Sigmoid colon (tissue), 7 donors: Measurements from ENCODE around the gene RUNX2. TPM values are rescaled to one million over a fixed set of nuclear protein-coding genes. Genes with fewer than 3 reads are reported as not detected.

Experiments used
- DNase-seq: peaks from one replicate; pipeline ENCODE4 v3.0.0-alpha.2; 2019
- H3K27ac ChIP-seq, 4 donors: fragments of 200-600 bp; sonication (generic); one replicate each; pipeline ENCODE4 v1.5.1; 2016 to 2019; ENCODE audit warnings: mild to moderate bottlenecking in 1 of 4
- H3K27me3 ChIP-seq, 3 donors: fragments of 200-600 bp; sonication (generic); one replicate each; pipeline ENCODE4 v1.5.1; 2019; ENCODE audit warnings: mild to moderate bottlenecking in 1 of 3
- H3K36me3 ChIP-seq, 4 donors: fragments of 200-600 bp; sonication (generic); one replicate each; pipeline ENCODE4 v1.5.1; 2016 to 2019
- H3K4me1 ChIP-seq, 4 donors: fragments of 200-600 bp; sonication (generic); one replicate each; pipeline ENCODE4 v1.5.1; 2017 to 2019
- H3K4me3 ChIP-seq, 4 donors: fragments of 200-600 bp; sonication (generic); one replicate each; pipeline ENCODE4 v1.5.1; 2017 to 2019; ENCODE audit warnings: mild to moderate bottlenecking in 2 of 4, moderate library complexity in 1 of 4
- H3K9me3 ChIP-seq, 4 donors: fragments of 200-600 bp in 3 of 4; sonication (generic) in 3 of 4; one replicate each; pipeline versions ENCODE4 v1.5.1 to v1.6.1; 2013 to 2019
- EP300 ChIP-seq, 4 donors: sonication (generic); formaldehyde crosslinking; IDR thresholded peaks; one replicate each; pipeline ENCODE4 v1.6.1; 2017; ENCODE audit warnings: antibody characterized with exemption in 4 of 4
- POLR2A ChIP-seq, 2 donors: fragments of 450-650 bp; IDR thresholded peaks; one replicate each; pipeline ENCODE4 v1.6.1; 2016; ENCODE audit warnings: antibody characterized with exemption in 2 of 2, mild to moderate bottlenecking in 2 of 2, moderate library complexity in 2 of 2
- POLR2AphosphoS5 ChIP-seq, 4 donors: sonication (generic); formaldehyde crosslinking; IDR thresholded peaks; one replicate each; pipeline ENCODE4 v1.6.1; 2017; ENCODE audit warnings: antibody characterized with exemption in 4 of 4
- WGBS, 2 donors: extraction: QIAGEN DNeasy Blood & Tissue Kit; methylation state at CpG; one replicate each; pipeline ENCODE4 v1.1.7; 2013; 5-methylcytosine and 5-hydroxymethylcytosine counted together
- intact Hi-C: fragments of 100-400 bp; cut with DNase I; formaldehyde crosslinking; loops from one replicate; pipeline ENCODE4 v1.15.1; 2023
- polyA plus RNA-seq, 3 donors: library from polyadenylated mRNA; stranded (reverse); fragments of 200-250 nt; gene quantifications; one replicate each; pipeline ENCODE4 v1.2.3, GENCODE V29; 2013
- total RNA-seq, 4 donors: library from RNA; depleted of rRNA; stranded (reverse); fragments of >200 nt; gene quantifications; one replicate each; pipeline ENCODE4 v1.1.0, GENCODE V29; 2016
- TF ChIP-seq, protein P1 (sequence below), 4 experiments: fragments of 450-650 bp in 3 of 4; fragments of 200-600 bp in 1 of 4; IDR thresholded peaks; one replicate each; pipeline ENCODE4 v1.5.1; 2016 to 2019; ENCODE audit warnings: antibody characterized with exemption in 4 of 4, mild to moderate bottlenecking in 3 of 4, moderate library complexity in 2 of 4
- donor health status: healthy with polysubstance abuse.
- donor health status: Bipolar disorder and iron deficiency.
- donor health status: healthy.

RUNX2 gene
- total and polyA plus RNA-seq, 7 donors = 0.92 to 4.7 (median 2.9) TPM

DNA sequence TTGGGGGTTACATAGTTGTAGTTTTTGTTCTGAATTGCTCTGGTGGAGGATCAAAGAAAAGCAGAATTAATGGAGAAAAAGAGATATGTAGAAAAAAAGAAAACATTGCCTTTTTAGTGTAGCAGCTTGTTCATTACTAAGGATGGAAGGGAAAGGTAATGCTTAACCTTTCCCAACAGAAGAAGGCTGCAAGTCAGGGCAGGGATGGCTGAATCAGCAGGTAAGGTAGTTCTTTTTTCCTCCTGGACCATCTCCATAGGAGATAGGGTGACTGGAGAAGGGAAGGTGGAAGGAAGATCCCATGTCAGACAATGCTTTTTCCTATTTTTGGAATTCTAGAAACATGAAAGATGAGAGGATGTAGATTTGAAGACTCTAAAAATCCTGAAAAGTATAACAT lies 129.0 kb downstream of the RUNX2 start:
- Histone ChIP-seq H3K27ac (no peak overlapping the region), H3K36me3 (no peaks in the 10 kb centered on the region), H3K4me3 (no peak overlapping the region), H3K27me3 (no peaks in the 10 kb centered on the region), H3K9me3 (no peaks in the 10 kb centered on the region), H3K4me1 (peaks cover 0 to 15% (median 11%) of the 10 kb centered on the region in 4 donors)
- TF ChIP-seq, protein P1, sequence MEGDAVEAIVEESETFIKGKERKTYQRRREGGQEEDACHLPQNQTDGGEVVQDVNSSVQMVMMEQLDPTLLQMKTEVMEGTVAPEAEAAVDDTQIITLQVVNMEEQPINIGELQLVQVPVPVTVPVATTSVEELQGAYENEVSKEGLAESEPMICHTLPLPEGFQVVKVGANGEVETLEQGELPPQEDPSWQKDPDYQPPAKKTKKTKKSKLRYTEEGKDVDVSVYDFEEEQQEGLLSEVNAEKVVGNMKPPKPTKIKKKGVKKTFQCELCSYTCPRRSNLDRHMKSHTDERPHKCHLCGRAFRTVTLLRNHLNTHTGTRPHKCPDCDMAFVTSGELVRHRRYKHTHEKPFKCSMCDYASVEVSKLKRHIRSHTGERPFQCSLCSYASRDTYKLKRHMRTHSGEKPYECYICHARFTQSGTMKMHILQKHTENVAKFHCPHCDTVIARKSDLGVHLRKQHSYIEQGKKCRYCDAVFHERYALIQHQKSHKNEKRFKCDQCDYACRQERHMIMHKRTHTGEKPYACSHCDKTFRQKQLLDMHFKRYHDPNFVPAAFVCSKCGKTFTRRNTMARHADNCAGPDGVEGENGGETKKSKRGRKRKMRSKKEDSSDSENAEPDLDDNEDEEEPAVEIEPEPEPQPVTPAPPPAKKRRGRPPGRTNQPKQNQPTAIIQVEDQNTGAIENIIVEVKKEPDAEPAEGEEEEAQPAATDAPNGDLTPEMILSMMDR (IDR thresholded peaks at IDR 0.05) = no peak
- TF ChIP-seq POLR2A (IDR thresholded peaks at IDR 0.05) = no peak
- TF ChIP-seq POLR2AphosphoS5 (IDR thresholded peaks at IDR 0.05) = no peak
- no peak for TF ChIP-seq EP300 (IDR thresholded peaks at IDR 0.05)
- intact Hi-C loops = no loop called here
- DNase-seq = no peak

DNA sequence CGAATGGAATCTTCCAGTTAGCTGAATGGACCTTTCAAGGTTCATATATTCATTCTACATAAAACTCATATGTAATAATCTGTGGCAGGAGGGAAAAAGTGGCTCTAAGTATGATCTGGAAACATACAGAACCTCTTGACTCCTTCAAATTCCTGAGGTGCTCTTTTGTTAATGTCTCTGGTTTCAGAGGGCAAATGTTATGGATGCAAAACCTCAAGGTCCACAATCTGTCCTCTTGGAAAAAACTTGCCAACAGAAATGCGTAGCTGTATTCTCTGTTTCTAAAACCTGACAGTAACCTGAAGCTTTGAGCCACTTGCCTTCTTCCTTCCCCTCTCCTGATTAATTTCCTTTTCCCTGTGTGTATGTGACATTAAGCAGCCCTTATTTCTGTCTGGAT lies 130.5 kb downstream of the RUNX2 start:
- intact Hi-C loops = no loop called here
- Histone ChIP-seq H3K27ac (no peak overlapping the region), H3K4me1 (peaks cover 0 to 13% (median 10%) of the 10 kb centered on the region in 4 donors), H3K4me3 (no peak overlapping the region), H3K27me3 (no peaks in the 10 kb centered on the region), H3K9me3 (no peaks in the 10 kb centered on the region), H3K36me3 (no peaks in the 10 kb centered on the region)
- DNase-seq = no peak
- 85 to 92% methylated on average over 2 of the region's 2 CpGs for WGBS, 2 donors
- TF ChIP-seq, protein P1 (IDR thresholded peaks at IDR 0.05) = no peak
- no peak for TF ChIP-seq POLR2AphosphoS5 (IDR thresholded peaks at IDR 0.05)

DNA sequence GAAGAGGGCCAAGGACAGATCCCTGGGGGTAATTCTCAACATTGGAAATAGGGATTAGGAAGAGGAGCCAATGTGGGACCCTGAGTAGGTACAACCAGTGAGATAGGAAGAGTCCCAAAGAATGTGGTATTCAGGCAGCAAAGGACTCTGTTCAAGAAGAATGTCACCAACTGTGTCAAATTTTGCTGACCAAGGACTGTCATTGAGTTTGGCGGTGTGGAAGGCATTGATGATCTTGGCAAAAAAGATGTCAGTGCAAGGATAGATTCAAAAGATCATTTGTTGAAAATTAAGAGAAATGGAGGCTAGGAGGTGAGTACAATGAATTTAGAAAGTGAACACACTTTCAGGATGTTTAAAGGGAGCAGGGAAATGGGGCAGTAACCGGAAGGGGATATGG lies 132.0 kb downstream of the RUNX2 start:
- Histone ChIP-seq H3K27ac (no peak overlapping the region), H3K9me3 (no peaks in the 10 kb centered on the region), H3K4me1 (no peaks in the 10 kb centered on the region), H3K27me3 (no peaks in the 10 kb centered on the region), H3K36me3 (no peaks in the 10 kb centered on the region), H3K4me3 (no peak overlapping the region)
- TF ChIP-seq EP300 (IDR thresholded peaks at IDR 0.05) (no peak), POLR2AphosphoS5 (IDR thresholded peaks at IDR 0.05) (no peak), POLR2A (IDR thresholded peaks at IDR 0.05) (no peak)
- TF ChIP-seq, protein P1 (IDR thresholded peaks at IDR 0.05) = no peak
- intact Hi-C loops = no loop called here
- WGBS, 2 donors = 98 to 99% methylated on average over 2 of the region's 2 CpGs
- DNase-seq = no peak

DNA sequence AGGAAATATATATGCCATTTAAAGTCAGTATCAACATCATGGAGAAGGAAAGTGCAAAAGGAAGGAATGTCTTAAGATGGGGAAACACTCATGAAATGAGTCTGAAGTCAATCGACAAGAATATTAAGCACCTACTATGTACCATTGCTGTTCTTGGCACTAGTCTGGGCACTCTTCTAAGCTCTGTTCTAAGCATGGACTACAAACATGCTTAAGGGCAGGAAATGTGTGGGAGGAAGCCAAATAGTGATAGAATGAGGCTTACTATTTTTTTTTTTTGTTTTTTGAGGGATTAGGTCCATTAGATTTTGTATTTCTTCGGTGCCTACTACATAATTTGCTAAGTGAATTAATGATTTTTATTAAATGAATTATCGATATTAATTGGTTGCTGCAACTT lies 133.4 kb downstream of the RUNX2 start:
- TF ChIP-seq, protein P1 (IDR thresholded peaks at IDR 0.05) = no peak
- TF ChIP-seq POLR2A (IDR thresholded peaks at IDR 0.05) = no peak
- WGBS, 2 donors = 75 to 86% methylated on average over 3 of the region's 3 CpGs

More for the DNA sequence above, 133.4 kb downstream of the RUNX2 start:
- H3K36me3 ChIP-seq = no peaks in the 10 kb centered on the region
- H3K4me1 ChIP-seq = no peaks in the 10 kb centered on the region
- intact Hi-C loops = no loop called here
- DNase-seq = no peak
- H3K27ac ChIP-seq = no peak overlapping the region
- no peak overlapping the region for H3K4me3 ChIP-seq
- H3K9me3 ChIP-seq = no peaks in the 10 kb centered on the region
- H3K27me3 ChIP-seq = no peaks in the 10 kb centered on the region
